Measurements from ENCODE around the gene PKN2.
"Not testable (repeated sequence)": the region's sequence is repeated elsewhere in the genome, so short reads cannot be mapped to it uniquely, and the experiment has no call there.

- TF ChIP-seq CTCF (conservative IDR thresholded peaks at IDR 0.05; ENCODE audit: low read length); EZH2phosphoT487 (IDR thresholded peaks at IDR 0.05; ENCODE audit: borderline replicate concordance): not testable (repeated sequence)
Observed at GRCh38 chr1:88716571-88716970, 32.5 kb downstream of the PKN2 start.
